Activated B cell treated with CpG ODN at 0.5 μM for 24 hours (primary cell): ENCODE data around the gene SPR. TPM values are rescaled to one million over a fixed set of nuclear protein-coding genes. Genes with fewer than 3 reads are reported as not detected.

Experiments used
- ATAC-seq: fragments of 200-7000 bp; cut with Tn5 transposase; one replicate; pipeline ENCODE4 v1.10.0; 2021; ENCODE audit warnings: low read depth, mild to moderate bottlenecking, moderate library complexity
- CTCF ChIA-PET: fragments of 350-600 bp; sonication (Branson Sonifier 250); formaldehyde crosslinking; loops from one replicate; lab custom pipeline; 2021; ENCODE audit warnings: antibody characterized with exemption; lab: Charles Lee
- POLR2A ChIA-PET: fragments of 350-600 bp; sonication (Branson Sonifier 250); formaldehyde crosslinking; loops from one replicate; lab custom pipeline; 2021; ENCODE audit warnings: antibody characterized with exemption; lab: Charles Lee
- DNase-seq: peaks from one replicate; pipeline ENCODE4 v3.0.0; 2022
- H3K27ac Mint-ChIP-seq: one replicate; pipeline ENCODE4 v1.8.0; 2020; ENCODE audit warnings: mixed read lengths
- H3K27me3 Mint-ChIP-seq: one replicate; pipeline ENCODE4 v1.8.0; 2021; ENCODE audit warnings: mixed read lengths
- H3K36me3 Mint-ChIP-seq: one replicate; pipeline ENCODE4 v1.8.0; 2021; ENCODE audit warnings: low read depth, mixed read lengths
- H3K4me1 Mint-ChIP-seq: one replicate; pipeline ENCODE4 v1.8.0; 2021; ENCODE audit warnings: mixed read lengths
- H3K4me3 Mint-ChIP-seq: one replicate; pipeline ENCODE4 v1.8.0; 2020; ENCODE audit warnings: mild to moderate bottlenecking, mixed read lengths
- H3K9me3 Mint-ChIP-seq: one replicate; pipeline ENCODE4 v1.8.0; 2020; ENCODE audit warnings: mixed read lengths
- CTCF ChIP-seq: fragments of 200-600 bp; IDR thresholded peaks from one replicate; pipeline ENCODE4 v1.8.0; 2022; ENCODE audit warnings: antibody characterized with exemption, mild to moderate bottlenecking
- intact Hi-C: fragments of 100-400 bp; cut with micrococcal nuclease; formaldehyde crosslinking; loops from one replicate; pipeline ENCODE4 v1.15.1; 2024
- total RNA-seq: library from RNA; stranded (reverse); gene quantifications from 2 replicates; pipeline ENCODE4 v1.2.3, GENCODE V29; 2022

SPR gene
- total RNA-seq, 1 donor from 2014 or later = 0.31 TPM

GRCh38 chr2:72851333-72851732, 35.9 kb upstream of the SPR start:
- no peak for TF ChIP-seq CTCF
- H3K27me3 Mint-ChIP-seq = peaks cover 27% of the 10 kb centered on the region
- H3K36me3 Mint-ChIP-seq = no peaks in the 10 kb centered on the region
- no peaks in the 10 kb centered on the region for H3K4me1 Mint-ChIP-seq
- DNase-seq (no peak), ATAC-seq (no peak)
- POLR2A ChIA-PET = no interaction called here
- no peaks in the 10 kb centered on the region for H3K9me3 Mint-ChIP-seq
- no peak overlapping the region for H3K27ac Mint-ChIP-seq
- intact Hi-C loops = loop anchor here (10.0 kb wide), 1 partner anchor 927 kb away; no protein-coding TSS in a partner anchor
- CTCF ChIA-PET = interaction anchor here (0.9 kb wide), 1 partner anchor 13 kb away, joined by 3 read pairs; no protein-coding TSS in a partner anchor
- H3K4me3 Mint-ChIP-seq = no peak overlapping the region

- peaks cover 41% of the 10 kb centered on the region for H3K27me3 Mint-ChIP-seq
- no peaks in the 10 kb centered on the region for H3K36me3 Mint-ChIP-seq
- intact Hi-C loops = loop anchor here (1.0 to 10.0 kb wide), 5 partner anchors 35 to 1313 kb away; no protein-coding TSS in a partner anchor
- peaks cover 16% of the 10 kb centered on the region for H3K4me1 Mint-ChIP-seq
- ChIA-PET POLR2A (no interaction called here), CTCF (interaction anchor here (0.7 to 1.8 kb wide), 11 partner anchors 10 to 97 kb away, joined by 3 to 17 read pairs (median 3); no protein-coding TSS in a partner anchor)
- no peaks in the 10 kb centered on the region for H3K9me3 Mint-ChIP-seq
- DNase-seq = no peak
- TF ChIP-seq CTCF = peak; percentile 48
- ATAC-seq = peak; percentile 68
- H3K27ac Mint-ChIP-seq = no peak overlapping the region
- H3K4me3 Mint-ChIP-seq = no peak overlapping the region
These were observed 27.4 kb upstream of the SPR start for GRCh38 chr2:72859831-72860262.

- H3K4me1 Mint-ChIP-seq = peaks cover 16% of the 10 kb centered on the region
- peak; percentile 87 for TF ChIP-seq CTCF
- H3K27me3 Mint-ChIP-seq = peaks cover 39% of the 10 kb centered on the region
- POLR2A ChIA-PET = no interaction called here
- CTCF ChIA-PET = interaction anchor here (0.5 to 2.3 kb wide), 11 partner anchors 13 to 315 kb away, joined by 3 to 13 read pairs (median 3); no protein-coding TSS in a partner anchor
- H3K36me3 Mint-ChIP-seq = no peaks in the 10 kb centered on the region
- DNase-seq = peak; percentile 77
- no peak overlapping the region for H3K27ac Mint-ChIP-seq
- H3K9me3 Mint-ChIP-seq = no peaks in the 10 kb centered on the region
- intact Hi-C loops = loop anchor here (5.0 kb wide), 1 partner anchor 1315 kb away; no protein-coding TSS in a partner anchor
- peak; percentile 89 for ATAC-seq
- peak overlapping the region; percentile 42 for H3K4me3 Mint-ChIP-seq
These were observed 24.8 kb upstream of the SPR start for GRCh38 chr2:72862239-72862988.

GRCh38 chr2:72863046-72863445, 24.2 kb upstream of the SPR start:
- no peak overlapping the region for H3K27ac Mint-ChIP-seq
- H3K4me1 Mint-ChIP-seq = peaks cover 16% of the 10 kb centered on the region
- H3K36me3 Mint-ChIP-seq = no peaks in the 10 kb centered on the region
- CTCF ChIA-PET = interaction anchor here (0.5 to 2.3 kb wide), 11 partner anchors 12 to 314 kb away, joined by 3 to 13 read pairs (median 3); no protein-coding TSS in a partner anchor
- intact Hi-C loops = loop anchor here (5.0 kb wide), 1 partner anchor 1316 kb away; no protein-coding TSS in a partner anchor
- no peaks in the 10 kb centered on the region for H3K9me3 Mint-ChIP-seq
- H3K4me3 Mint-ChIP-seq = no peak overlapping the region
- DNase-seq (no peak), ATAC-seq (no peak)
- no peak for TF ChIP-seq CTCF
- POLR2A ChIA-PET = no interaction called here
- peaks cover 39% of the 10 kb centered on the region for H3K27me3 Mint-ChIP-seq

- intact Hi-C loops = loop anchor here (5.0 kb wide), 1 partner anchor 1317 kb away; no protein-coding TSS in a partner anchor
- TF ChIP-seq CTCF = no peak
- ChIA-PET POLR2A (no interaction called here), CTCF (interaction anchor here (0.8 to 2.3 kb wide), 9 partner anchors 10 to 94 kb away, joined by 3 to 6 read pairs (median 3); partner anchors contain the start of gene SPR)
- DNase-seq = no peak
- no peaks in the 10 kb centered on the region for H3K36me3 Mint-ChIP-seq
- no peak for ATAC-seq
- H3K27me3 Mint-ChIP-seq = peaks cover 41% of the 10 kb centered on the region
- H3K9me3 Mint-ChIP-seq = no peaks in the 10 kb centered on the region
- no peak overlapping the region for H3K4me3 Mint-ChIP-seq
- H3K4me1 Mint-ChIP-seq = peaks cover 16% of the 10 kb centered on the region
- no peak overlapping the region for H3K27ac Mint-ChIP-seq
These were observed 22.7 kb upstream of the SPR start for GRCh38 chr2:72864500-72864899.
